Osteoblast (primary cell): Measurements from ENCODE around the gene ADAMTS18. TPM values are rescaled to one million over a fixed set of nuclear protein-coding genes. Genes with fewer than 3 reads are reported as not detected.

ENCODE experiments used
- DNase-seq: peaks from one replicate; pipeline ENCODE4 v3.0.0; 2011; ENCODE audit warnings: low spot score, mixed read lengths; ENCODE audit not compliant: insufficient read length; ENCODE audit errors: missing footprints
- H2AFZ ChIP-seq: 2 replicates; pipeline ENCODE4 v1.6.0; 2011; ENCODE audit warnings: mild to moderate bottlenecking, low read length
- H3K27ac ChIP-seq: 2 replicates; pipeline ENCODE4 v1.5.1; 2011; ENCODE audit warnings: mild to moderate bottlenecking, low read depth, low read length, moderate library complexity
- H3K27me3 ChIP-seq: 2 replicates; pipeline ENCODE4 v1.6.0; 2012; ENCODE audit warnings: mild to moderate bottlenecking, control low read depth, inconsistent platforms, low read length, moderate library complexity; ENCODE audit not compliant: insufficient read depth
- H3K36me3 ChIP-seq: 2 replicates; pipeline ENCODE4 v1.5.1; 2011; ENCODE audit warnings: mild to moderate bottlenecking, low read length, control low read depth, moderate library complexity; ENCODE audit not compliant: insufficient read depth
- H3K4me1 ChIP-seq: 2 replicates; pipeline ENCODE4 v1.5.1; 2011; ENCODE audit warnings: mild to moderate bottlenecking, low read length, control low read depth, moderate library complexity; ENCODE audit not compliant: insufficient read depth
- H3K4me2 ChIP-seq: 2 replicates; pipeline ENCODE4 v1.6.0; 2011; ENCODE audit warnings: mild to moderate bottlenecking, low read length; ENCODE audit not compliant: insufficient read depth
- H3K4me3 ChIP-seq: fragments of 200-600 bp; sonication (generic); 3 replicates; pipeline ENCODE4 v1.5.1; 2012; ENCODE audit warnings: mild to moderate bottlenecking, low read length, inconsistent platforms; ENCODE audit not compliant: insufficient read depth
- H3K79me2 ChIP-seq: 2 replicates; pipeline ENCODE4 v1.6.0; 2012; ENCODE audit warnings: mild to moderate bottlenecking, low read length, control low read depth, inconsistent platforms; ENCODE audit not compliant: insufficient read depth
- H3K9me3 ChIP-seq: 2 replicates; pipeline ENCODE4 v1.5.1; 2011; ENCODE audit warnings: low read depth, low read length, control low read depth
- H4K20me1 ChIP-seq: 2 replicates; pipeline ENCODE4 v1.6.0; 2012; ENCODE audit warnings: mild to moderate bottlenecking, low read length, control low read depth; ENCODE audit not compliant: insufficient read depth
- CTCF ChIP-seq: IDR thresholded peaks from 2 replicates; pipeline ENCODE4 v1.5.1; 2011; ENCODE audit warnings: mild to moderate bottlenecking, low read depth, low read length, moderate library complexity; ENCODE audit errors: extremely low read depth
- total RNA-seq: library from RNA; depleted of rRNA; stranded (reverse); fragments of >200 nt; gene quantifications from 2 replicates; pipeline ENCODE4 v1.2.3, GENCODE V29; 2012

ADAMTS18 gene
- total RNA-seq, 1 donor = not detected

GRCh38 chr16:77376358-77376757 is 58.5 kb downstream of the ADAMTS18 start:
- Histone ChIP-seq H3K9me3 (no peaks in the 10 kb centered on the region), H2AFZ (no peak overlapping the region), H3K27me3 (no peaks in the 10 kb centered on the region), H3K4me2 (no peak overlapping the region), H3K4me1 (no peaks in the 10 kb centered on the region), H3K36me3 (no peaks in the 10 kb centered on the region), H3K79me2 (no peaks in the 10 kb centered on the region), H3K27ac (no peak overlapping the region), H4K20me1 (no peaks in the 10 kb centered on the region), H3K4me3 (no peak overlapping the region)
- DNase-seq = no peak
- TF ChIP-seq CTCF = no peak

GRCh38 chr16:77375396-77375795 is 59.4 kb downstream of the ADAMTS18 start:
- H3K4me1 ChIP-seq = no peaks in the 10 kb centered on the region
- no peaks in the 10 kb centered on the region for H3K27me3 ChIP-seq
- H3K36me3 ChIP-seq = no peaks in the 10 kb centered on the region
- H3K27ac ChIP-seq = no peak overlapping the region
- no peaks in the 10 kb centered on the region for H3K79me2 ChIP-seq
- H3K4me2 ChIP-seq = no peak overlapping the region
- no peak for TF ChIP-seq CTCF
- H2AFZ ChIP-seq = no peak overlapping the region
- no peaks in the 10 kb centered on the region for H4K20me1 ChIP-seq
- DNase-seq = no peak
- no peak overlapping the region for H3K4me3 ChIP-seq
- H3K9me3 ChIP-seq = no peaks in the 10 kb centered on the region

- DNase-seq = no peak
- no peaks in the 10 kb centered on the region for H3K79me2 ChIP-seq
- no peaks in the 10 kb centered on the region for H3K36me3 ChIP-seq
- H3K27me3 ChIP-seq = no peaks in the 10 kb centered on the region
- H3K4me1 ChIP-seq = no peaks in the 10 kb centered on the region
- no peak overlapping the region for H3K27ac ChIP-seq
- H3K9me3 ChIP-seq = no peaks in the 10 kb centered on the region
- H4K20me1 ChIP-seq = no peaks in the 10 kb centered on the region
- no peak overlapping the region for H3K4me3 ChIP-seq
- TF ChIP-seq CTCF = no peak
- no peak overlapping the region for H2AFZ ChIP-seq
- no peak overlapping the region for H3K4me2 ChIP-seq
These were observed 60.5 kb downstream of the ADAMTS18 start for GRCh38 chr16:77374384-77374783.

- no peaks in the 10 kb centered on the region for H3K36me3 ChIP-seq
- no peaks in the 10 kb centered on the region for H3K4me1 ChIP-seq
- no peak overlapping the region for H3K27ac ChIP-seq
- no peaks in the 10 kb centered on the region for H3K27me3 ChIP-seq
- H2AFZ ChIP-seq = no peak overlapping the region
- TF ChIP-seq CTCF = no peak
- H3K9me3 ChIP-seq = no peaks in the 10 kb centered on the region
- H3K4me3 ChIP-seq = no peak overlapping the region
- no peak overlapping the region for H3K4me2 ChIP-seq
- no peaks in the 10 kb centered on the region for H3K79me2 ChIP-seq
- no peaks in the 10 kb centered on the region for H4K20me1 ChIP-seq
- DNase-seq = no peak
These were observed 61.1 kb downstream of the ADAMTS18 start for GRCh38 chr16:77373726-77374125.
